ENCODE measurements around the gene MANSC4.

Gene MANSC4

GRCh38 chr12:27800819-27801218 lies 20.8 kb upstream of the MANSC4 start:
- H2AFZ ChIP-seq (ENCODE audit: low read depth), result no peak overlapping the region
- no peak overlapping the region for H3K27ac ChIP-seq
- H3K4me3 ChIP-seq (IDR thresholded peaks at IDR 0.05; ENCODE audit: insufficient read depth, low read depth, low read length), result no peak overlapping the region
- H3K4me1 ChIP-seq (ENCODE audit: low read depth, poor library complexity, severe bottlenecking), result no peaks in the 10 kb centered on the region
- H3K27me3 ChIP-seq (ENCODE audit: insufficient read depth, low read depth), result no peaks in the 10 kb centered on the region
- no peaks in the 10 kb centered on the region for H3K79me2 ChIP-seq (ENCODE audit: insufficient read depth, low read depth)
- H3K9ac ChIP-seq, result no peak overlapping the region
- no peaks in the 10 kb centered on the region for H3K36me3 ChIP-seq (ENCODE audit: insufficient read depth)
- TF ChIP-seq, protein P1, sequence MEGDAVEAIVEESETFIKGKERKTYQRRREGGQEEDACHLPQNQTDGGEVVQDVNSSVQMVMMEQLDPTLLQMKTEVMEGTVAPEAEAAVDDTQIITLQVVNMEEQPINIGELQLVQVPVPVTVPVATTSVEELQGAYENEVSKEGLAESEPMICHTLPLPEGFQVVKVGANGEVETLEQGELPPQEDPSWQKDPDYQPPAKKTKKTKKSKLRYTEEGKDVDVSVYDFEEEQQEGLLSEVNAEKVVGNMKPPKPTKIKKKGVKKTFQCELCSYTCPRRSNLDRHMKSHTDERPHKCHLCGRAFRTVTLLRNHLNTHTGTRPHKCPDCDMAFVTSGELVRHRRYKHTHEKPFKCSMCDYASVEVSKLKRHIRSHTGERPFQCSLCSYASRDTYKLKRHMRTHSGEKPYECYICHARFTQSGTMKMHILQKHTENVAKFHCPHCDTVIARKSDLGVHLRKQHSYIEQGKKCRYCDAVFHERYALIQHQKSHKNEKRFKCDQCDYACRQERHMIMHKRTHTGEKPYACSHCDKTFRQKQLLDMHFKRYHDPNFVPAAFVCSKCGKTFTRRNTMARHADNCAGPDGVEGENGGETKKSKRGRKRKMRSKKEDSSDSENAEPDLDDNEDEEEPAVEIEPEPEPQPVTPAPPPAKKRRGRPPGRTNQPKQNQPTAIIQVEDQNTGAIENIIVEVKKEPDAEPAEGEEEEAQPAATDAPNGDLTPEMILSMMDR (conservative IDR thresholded peaks at IDR 0.05; ENCODE audit: low read depth, low read length), result no peak
- H3K4me2 ChIP-seq, result no peak overlapping the region
- H4K20me1 ChIP-seq (ENCODE audit: insufficient read depth), result no peaks in the 10 kb centered on the region

DNA sequence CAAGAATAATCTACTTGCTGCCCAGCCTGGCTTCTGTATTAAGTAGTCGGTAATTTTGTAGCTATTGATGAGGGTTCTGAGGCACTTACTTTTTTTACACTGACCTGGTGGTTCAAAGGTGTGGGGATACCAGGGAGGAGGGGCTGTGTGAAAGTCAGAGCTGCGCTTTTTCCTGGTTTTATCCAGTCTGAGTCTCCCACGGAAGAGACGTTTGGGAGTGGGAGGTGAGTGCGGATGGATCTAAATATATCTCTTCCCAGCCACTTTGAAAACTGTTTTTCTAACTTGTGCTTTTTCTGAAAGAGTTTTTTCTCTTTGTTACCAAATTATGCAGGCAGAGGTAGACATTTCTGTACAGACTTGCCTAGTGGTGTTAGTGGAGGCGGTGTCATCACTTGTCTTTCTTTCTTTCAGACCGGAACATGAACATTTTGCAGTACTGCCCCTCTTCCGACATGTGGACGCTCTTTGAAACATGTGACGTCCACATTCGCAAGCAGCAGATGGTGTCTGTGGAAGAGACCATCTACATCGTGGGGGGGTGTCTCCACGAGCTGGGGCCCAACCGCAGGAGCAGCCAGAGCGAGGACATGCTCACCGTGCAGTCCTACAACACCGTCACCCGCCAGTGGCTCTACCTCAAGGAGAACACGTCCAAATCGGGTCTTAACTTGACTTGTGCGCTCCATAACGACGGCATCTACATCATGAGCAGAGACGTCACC lies 17.4 kb upstream of the MANSC4 start:
- no peak overlapping the region for H2AFZ ChIP-seq (ENCODE audit: low read depth)
- no peak overlapping the region for H3K4me2 ChIP-seq
- no peak overlapping the region for H3K4me3 ChIP-seq (IDR thresholded peaks at IDR 0.05; ENCODE audit: insufficient read depth, low read depth, low read length)
- H4K20me1 ChIP-seq (ENCODE audit: insufficient read depth), result no peaks in the 10 kb centered on the region
- no peaks in the 10 kb centered on the region for H3K36me3 ChIP-seq (ENCODE audit: insufficient read depth)
- no peak overlapping the region for H3K9ac ChIP-seq
- no peaks in the 10 kb centered on the region for H3K4me1 ChIP-seq (ENCODE audit: low read depth, poor library complexity, severe bottlenecking)
- no peaks in the 10 kb centered on the region for H3K27me3 ChIP-seq (ENCODE audit: insufficient read depth, low read depth)
- no peak overlapping the region for H3K27ac ChIP-seq
- TF ChIP-seq, protein P1 (conservative IDR thresholded peaks at IDR 0.05; ENCODE audit: low read depth, low read length), result no peak
- H3K79me2 ChIP-seq (ENCODE audit: insufficient read depth, low read depth), result no peaks in the 10 kb centered on the region

GRCh38 chr12:27796128-27796527 lies 16.1 kb upstream of the MANSC4 start:
- Histone ChIP-seq H3K4me1 (ENCODE audit: low read depth, poor library complexity, severe bottlenecking) (no peaks in the 10 kb centered on the region), H3K4me2 (no peak overlapping the region), H3K4me3 (IDR thresholded peaks at IDR 0.05; ENCODE audit: insufficient read depth, low read depth, low read length) (no peak overlapping the region), H3K27me3 (ENCODE audit: insufficient read depth, low read depth) (no peaks in the 10 kb centered on the region), H3K36me3 (ENCODE audit: insufficient read depth) (no peaks in the 10 kb centered on the region), H4K20me1 (ENCODE audit: insufficient read depth) (no peaks in the 10 kb centered on the region), H3K9ac (no peak overlapping the region), H3K27ac (no peak overlapping the region), H2AFZ (ENCODE audit: low read depth) (no peak overlapping the region), H3K79me2 (ENCODE audit: insufficient read depth, low read depth) (no peaks in the 10 kb centered on the region)
- TF ChIP-seq, protein P1 (conservative IDR thresholded peaks at IDR 0.05; ENCODE audit: low read depth, low read length), result no peak

- Histone ChIP-seq H3K27me3 (ENCODE audit: insufficient read depth, low read depth) (no peaks in the 10 kb centered on the region), H3K36me3 (ENCODE audit: insufficient read depth) (no peaks in the 10 kb centered on the region), H3K79me2 (ENCODE audit: insufficient read depth, low read depth) (no peaks in the 10 kb centered on the region), H3K27ac (no peak overlapping the region), H2AFZ (ENCODE audit: low read depth) (no peak overlapping the region), H3K4me1 (ENCODE audit: low read depth, poor library complexity, severe bottlenecking) (peaks cover 3% of the 10 kb centered on the region), H3K9ac (no peak overlapping the region), H3K4me3 (IDR thresholded peaks at IDR 0.05; ENCODE audit: insufficient read depth, low read depth, low read length) (no peak overlapping the region), H4K20me1 (ENCODE audit: insufficient read depth) (no peaks in the 10 kb centered on the region), H3K4me2 (no peak overlapping the region)
- TF ChIP-seq, protein P1 (conservative IDR thresholded peaks at IDR 0.05; ENCODE audit: low read depth, low read length), result no peak
Observed at GRCh38 chr12:27794818-27795584, 15.0 kb upstream of the MANSC4 start.
